HCT116 (cell line): Measurements from ENCODE around the gene CTRL. TPM values are rescaled to one million over a fixed set of nuclear protein-coding genes. Genes with fewer than 3 reads are reported as not detected.
"Not testable (repeated sequence)": the region's sequence is repeated elsewhere in the genome, so short reads cannot be mapped to it uniquely, and the experiment has no call there.

Experiments
- ATAC-seq: fragments of 200-7000 bp; cut with Tn5 transposase; 2 replicates; pipeline ENCODE4 v1.9.1; 2020; ENCODE audit warnings: mild to moderate bottlenecking, moderate library complexity
- BruUV-seq: library from RNA; stranded (reverse); fragments of 400-500 nt; replicated peaks from 2 replicates; lab custom pipeline; 2021; lab: Mats Ljungman, UMichigan
- CTCF ChIA-PET: fragments of 300-600 bp; sonication (Branson Sonifier 250); formaldehyde crosslinking; loops from one replicate; lab custom pipeline; 2021; ENCODE audit warnings: antibody characterized with exemption; lab: Charles Lee
- POLR2A ChIA-PET: fragments of 300-600, 350-600 bp; sonication (Branson Sonifier 250); formaldehyde crosslinking; loops from one replicate; lab custom pipeline; 2021; ENCODE audit warnings: antibody characterized with exemption; lab: Charles Lee
- RAD21 ChIA-PET, 2 experiments: fragments of 300-600 bp; sonication (Branson Sonifier 250); formaldehyde crosslinking; loops; one replicate each; lab custom pipeline; 2023; ENCODE audit warnings: low total read pairs in 2 of 2; ENCODE audit not compliant: uncharacterized antibody in 2 of 2, unreplicated experiment in 2 of 2, low non-redundant PET in 1 of 2; lab: Charles Lee
- DNase-seq: peaks from one replicate; pipeline ENCODE4 v3.0.0-alpha.2; 2010; ENCODE audit warnings: low read depth, low spot score
- H2AFZ ChIP-seq: fragments of 200-600 bp; shearing (Covaris generic), sonication (generic); 2 replicates; pipeline ENCODE4 v1.6.1; 2017; ENCODE audit warnings: low read depth, mixed run types, mixed read lengths, antibody characterized with exemption, low read length; ENCODE audit not compliant: poor library complexity, severe bottlenecking
- H3K27ac ChIP-seq: 2 replicates; pipeline ENCODE4 v1.5.1; 2012; ENCODE audit warnings: low read depth, low read length
- H3K27me3 ChIP-seq: fragments of 200-600 bp; sonication (generic); 2 replicates; pipeline ENCODE4 v1.6.1; 2016; ENCODE audit warnings: mixed run types, low read length, mixed read lengths; ENCODE audit not compliant: insufficient read depth
- H3K36me3 ChIP-seq, 2 experiments: fragments of 200-500 bp in 1 of 2; fragments of 200-600 bp in 1 of 2; sonication (Bioruptor generic) in 1 of 2; sonication (generic) in 1 of 2; 2 replicates each; pipeline versions ENCODE4 v1.5.1 to v1.6.1; 2014 to 2016; ENCODE audit warnings: low read length in 2 of 2, inconsistent platforms in 1 of 2, mixed read lengths in 1 of 2, mixed run types in 1 of 2; ENCODE audit not compliant: insufficient read depth in 2 of 2, control insufficient read depth in 1 of 2
- H3K4me1 ChIP-seq, 2 experiments: fragments of 200-600 bp in 1 of 2; sonication (generic) in 1 of 2; 2 replicates each; pipeline versions ENCODE4 v1.5.1 to v1.6.1; 2012 to 2017; ENCODE audit warnings: low read length in 2 of 2, inconsistent platforms in 1 of 2, mild to moderate bottlenecking in 1 of 2, mixed read lengths in 1 of 2, mixed run types in 1 of 2, moderate library complexity in 1 of 2; ENCODE audit not compliant: insufficient read depth in 2 of 2, control insufficient read depth in 1 of 2
- H3K4me2 ChIP-seq: fragments of 200-600 bp; sonication (generic); 2 replicates; pipeline ENCODE4 v1.6.1; 2017; ENCODE audit warnings: mixed run types, low read length, mixed read lengths
- H3K4me3 ChIP-seq, 2 experiments: fragments of 200-600 bp in 1 of 2; sonication (generic) in 1 of 2; replicated peaks in 1 of 2; 2 replicates each; pipeline ENCODE4 v1.5.1; 2011 to 2016; ENCODE audit warnings: low read length in 2 of 2, control low read depth in 1 of 2, low read depth in 1 of 2, mild to moderate bottlenecking in 1 of 2, mixed read lengths in 1 of 2, mixed run types in 1 of 2
- H3K79me2 ChIP-seq: fragments of 200-600 bp; sonication (generic); 2 replicates; pipeline ENCODE4 v1.6.1; 2017; ENCODE audit warnings: mild to moderate bottlenecking, mixed run types, low read length, moderate library complexity, mixed read lengths; ENCODE audit not compliant: insufficient read depth
- H3K9ac ChIP-seq: fragments of 200-600 bp; sonication (generic); 2 replicates; pipeline ENCODE4 v1.6.1; 2016; ENCODE audit warnings: low read length, mixed read lengths
- H3K9me2 ChIP-seq: fragments of 200-600 bp; sonication (generic), shearing (Covaris generic); 2 replicates; pipeline ENCODE4 v1.6.1; 2017; ENCODE audit warnings: mixed run types, mild to moderate bottlenecking, moderate library complexity; ENCODE audit not compliant: insufficient read depth
- H3K9me3 ChIP-seq, 2 experiments: fragments of 200-500 bp in 1 of 2; fragments of 200-600 bp in 1 of 2; sonication (Bioruptor generic) in 1 of 2; sonication (generic) in 1 of 2; 2 replicates each; pipeline ENCODE4 v1.6.1; 2014 to 2017; ENCODE audit warnings: low read length in 2 of 2, mixed read lengths in 2 of 2, inconsistent platforms in 1 of 2, low read depth in 1 of 2, mild to moderate bottlenecking in 1 of 2, mixed run types in 1 of 2, moderate library complexity in 1 of 2; ENCODE audit not compliant: control insufficient read depth in 1 of 2, insufficient read depth in 1 of 2
- H4K20me1 ChIP-seq: fragments of 200-600 bp; sonication (generic), shearing (Covaris generic); 2 replicates; pipeline ENCODE4 v1.6.1; 2017; ENCODE audit warnings: mixed run types, mild to moderate bottlenecking, moderate library complexity; ENCODE audit not compliant: insufficient read depth
- ELF1 ChIP-seq: IDR thresholded peaks from 2 replicates; pipeline ENCODE4 v1.6.1; 2012; ENCODE audit warnings: low read depth, borderline replicate concordance
- MAX ChIP-seq: IDR thresholded peaks from 2 replicates; pipeline ENCODE4 v1.6.1; 2012
- intact Hi-C: fragments of 100-400 bp; cut with micrococcal nuclease; formaldehyde crosslinking; loops from 2 replicates; pipeline ENCODE4 v1.10.0; 2022
- total RNA-seq: library from RNA; stranded (reverse); gene quantifications from one replicate; pipeline ENCODE4 v1.2.1, GENCODE V29; 2021; ENCODE audit not compliant: unreplicated experiment

The CTRL gene
- total RNA-seq, 1 experiment from 2014 or later = 3.4 TPM

DNA sequence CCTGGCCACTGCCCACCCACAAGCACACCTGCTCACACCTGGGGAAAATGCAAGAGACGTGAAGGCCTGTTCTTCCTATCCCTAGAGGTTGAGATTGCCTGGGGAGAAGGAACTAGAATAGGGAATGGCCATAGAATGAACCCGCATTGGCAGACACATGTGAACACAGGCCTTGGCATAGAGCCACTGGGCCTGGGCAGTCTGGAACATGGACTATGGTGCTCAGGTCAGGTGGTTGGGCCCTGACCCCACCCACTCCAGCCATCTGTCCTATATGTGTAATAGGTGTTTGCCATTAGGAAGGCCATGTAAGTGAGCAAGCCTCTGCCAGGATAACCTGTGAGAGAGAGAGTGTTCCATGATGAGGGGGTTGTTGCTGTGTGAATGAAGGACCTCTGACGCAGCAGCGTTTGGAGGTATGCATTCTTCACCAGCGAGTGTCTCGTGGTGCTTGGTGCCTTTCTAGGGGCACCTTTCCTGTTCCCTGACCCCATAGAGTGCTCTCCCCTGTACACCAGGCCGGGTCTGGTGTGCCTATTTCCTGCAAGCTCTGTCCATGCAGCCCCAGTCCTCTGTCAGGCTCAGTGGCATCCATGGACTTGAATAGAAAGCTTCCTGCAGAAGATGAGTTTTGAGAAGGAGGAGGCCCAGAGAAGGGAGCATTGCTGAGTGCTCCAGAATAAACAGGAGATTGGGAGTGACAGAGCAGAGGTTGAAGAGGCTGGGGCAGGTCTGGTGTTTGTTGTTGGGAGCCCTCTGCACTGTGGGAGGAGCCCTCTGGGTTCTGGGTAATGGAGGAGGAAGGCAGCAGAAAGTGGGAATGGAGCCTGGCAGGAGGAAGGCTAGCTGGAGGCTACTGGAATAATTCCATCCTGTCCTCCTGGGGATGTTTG, 15.6 kb downstream of the CTRL start:
- H3K4me1 ChIP-seq = peaks cover 12 to 16% of the 10 kb centered on the region in 2 experiments
- no peak overlapping the region for H2AFZ ChIP-seq
- no peak overlapping the region for H3K4me2 ChIP-seq
- ChIA-PET RAD21 (no interaction called here), POLR2A (no interaction called here), CTCF (no interaction called here)
- H3K79me2 ChIP-seq = no peaks in the 10 kb centered on the region
- TF ChIP-seq MAX (no peak), ELF1 (no peak)
- no peaks in the 10 kb centered on the region for H3K27me3 ChIP-seq
- DNase-seq = no peak
- intact Hi-C loops = no loop called here
- H3K9me2 ChIP-seq = no peaks in the 10 kb centered on the region
- BruUV-seq = no TSS peak
- H4K20me1 ChIP-seq = no peaks in the 10 kb centered on the region
- no peak overlapping the region for H3K27ac ChIP-seq
- no peak overlapping the region for H3K4me3 ChIP-seq
- no peak for ATAC-seq
- H3K9ac ChIP-seq = no peak overlapping the region
- H3K9me3 ChIP-seq = no peaks in the 10 kb centered on the region
- H3K36me3 ChIP-seq = no peaks in the 10 kb centered on the region; a peak in 1 of 4 replicates

GRCh38 chr16:67915496-67915769, 16.2 kb downstream of the CTRL start:
- BruUV-seq, H3K9me3 ChIP-seq, intact Hi-C loops, H3K27me3 ChIP-seq, H3K79me2 ChIP-seq, H3K4me2 ChIP-seq, RAD21 ChIA-PET, H3K9ac ChIP-seq, DNase-seq, H2AFZ ChIP-seq, POLR2A ChIA-PET, CTCF ChIA-PET, ATAC-seq, H3K36me3 ChIP-seq, H4K20me1 ChIP-seq, H3K27ac ChIP-seq, H3K9me2 ChIP-seq, H3K4me3 ChIP-seq: not testable (repeated sequence)
- peaks cover 12 to 16% of the 10 kb centered on the region in 2 experiments for H3K4me1 ChIP-seq
